Measurements from ENCODE around the gene COL28A1.

COL28A1 gene

GRCh38 chr7:7323921-7324320, 211.8 kb downstream of the COL28A1 start:
- DNase-seq, result no peak

GRCh38 chr7:7323352-7323751, 212.3 kb downstream of the COL28A1 start:
- DNase-seq, result no peak

GRCh38 chr7:7321681-7322080, 214.0 kb downstream of the COL28A1 start:
- DNase-seq, result no peak

GRCh38 chr7:7318601-7319000, 217.1 kb downstream of the COL28A1 start:
- no peak for DNase-seq

- no peak for DNase-seq
Measured at GRCh38 chr7:7317850-7318249, 217.8 kb downstream of the COL28A1 start.

GRCh38 chr7:7315851-7316250, 219.8 kb downstream of the COL28A1 start:
- DNase-seq, result no peak

GRCh38 chr7:7312323-7312722, 223.3 kb downstream of the COL28A1 start:
- DNase-seq, result no peak

- no peak for DNase-seq
Measured at GRCh38 chr7:7311001-7311400, 224.7 kb downstream of the COL28A1 start.

- no peak for DNase-seq
Measured at GRCh38 chr7:7309203-7309602, 226.5 kb downstream of the COL28A1 start.
